Measurements from ENCODE around the gene TNFRSF1B. TPM values are rescaled to one million over a fixed set of nuclear protein-coding genes. Genes with fewer than 3 reads are reported as not detected.

Gene TNFRSF1B
- total RNA-seq, 1 experiment from 2014 or later, result not detected

Small RNA genes within 50 kb of the gene (small RNA-seq; reads per million reads assigned to genes)
- gene MIR4632 (not detected), gene RF00156 (0.65 reads per million)

Other genes starting within 250 kb of the TNFRSF1B start
- 129 and 132 TPM in 2 replicates for gene KIAA2013, start 240.6 kb upstream of the TNFRSF1B start, total RNA-seq (2014; rRNA removed; shearing (Covaris generic))
- 30.3 and 45.6 TPM in 2 replicates for gene PLOD1, start 232.3 kb upstream of the TNFRSF1B start, total RNA-seq (2014; rRNA removed; shearing (Covaris generic))
- 58.3 and 59.9 TPM in 2 replicates for gene MFN2, start 186.5 kb upstream of the TNFRSF1B start, total RNA-seq (2014; rRNA removed; shearing (Covaris generic))
- gene MIIP, start 147.5 kb upstream of the TNFRSF1B start, total RNA-seq (2014; rRNA removed; shearing (Covaris generic)), result 87.4 and 88.0 TPM in 2 replicates
- 0.10 TPM in 1 of 2 replicates, not detected in the other for gene TNFRSF8, start 103.7 kb upstream of the TNFRSF1B start, total RNA-seq (2014; rRNA removed; shearing (Covaris generic))
- 9.6 and 9.9 TPM in 2 replicates for gene VPS13D, start 63.0 kb downstream of the TNFRSF1B start, total RNA-seq (2014; rRNA removed; shearing (Covaris generic))

Data from HT-29 (cell line).